B cell (primary cell): ENCODE data around the gene FBLL1. TPM values are rescaled to one million over a fixed set of nuclear protein-coding genes. Genes with fewer than 3 reads are reported as not detected.
A peak's percentile ranks its signal among the peaks of the same experiment; 100 is the strongest.

Experiments
- ATAC-seq: fragments of 200-7000 bp; cut with Tn5 transposase; one replicate; pipeline ENCODE4 v1.10.0; 2021; ENCODE audit warnings: low read depth, mild to moderate bottlenecking, moderate number of reproducible peaks, moderate library complexity
- CTCF ChIA-PET: fragments of 350-600 bp; sonication (Branson Sonifier 250); formaldehyde crosslinking; loops from one replicate; lab custom pipeline; 2021; ENCODE audit warnings: antibody characterized with exemption, inconsistent platforms; lab: Charles Lee
- POLR2A ChIA-PET: fragments of 350-600 bp; sonication (Branson Sonifier 250); formaldehyde crosslinking; loops from one replicate; lab custom pipeline; 2021; ENCODE audit warnings: antibody characterized with exemption; lab: Charles Lee
- DNase-seq: peaks from one replicate; pipeline ENCODE4 v3.0.0; 2013
- H2AFZ ChIP-seq: 2 replicates; pipeline ENCODE4 v1.6.1; 2012; ENCODE audit warnings: mild to moderate bottlenecking, low read depth, low read length; ENCODE audit not compliant: insufficient read depth, poor library complexity, severe bottlenecking
- H3K27ac ChIP-seq, 2 donors: 1 replicate in 1 of 2; 2 replicates in 1 of 2; pipeline ENCODE4 v1.5.1; 2012 to 2013; ENCODE audit warnings: low read length in 2 of 2, mild to moderate bottlenecking in 2 of 2, moderate library complexity in 1 of 2
- H3K27me3 ChIP-seq, 4 experiments: fragments of 200-600 bp in 1 of 4; sonication (generic) in 1 of 4; replicated peaks in 1 of 4; 1 replicate in 2 of 4; 2 replicates in 2 of 4; pipeline versions ENCODE4 v1.6.1 to v1.7.0; 2013 to 2016; ENCODE audit warnings: low read length in 3 of 4, mild to moderate bottlenecking in 2 of 4, mixed read lengths in 1 of 4, moderate library complexity in 1 of 4; ENCODE audit not compliant: insufficient read depth in 4 of 4, control insufficient read depth in 3 of 4; ENCODE audit errors: control extremely low read depth in 1 of 4
- H3K36me3 ChIP-seq, 2 experiments: replicated peaks in 1 of 2; 1 replicate in 1 of 2; 2 replicates in 1 of 2; pipeline versions ENCODE4 v1.6.1 to v1.7.1; 2013; ENCODE audit warnings: low read length in 1 of 2; ENCODE audit not compliant: insufficient read depth in 2 of 2, control insufficient read depth in 1 of 2; ENCODE audit errors: control extremely low read depth in 1 of 2, extremely low read depth in 1 of 2
- H3K4me1 ChIP-seq, 2 donors: fragments of 200-600 bp in 1 of 2; sonication (generic) in 1 of 2; 1 replicate in 1 of 2; 2 replicates in 1 of 2; pipeline versions ENCODE4 v1.5.1 to v1.6.1; 2013 to 2017; ENCODE audit warnings: low read length in 2 of 2; ENCODE audit not compliant: control insufficient read depth in 2 of 2, insufficient read depth in 2 of 2
- H3K4me2 ChIP-seq: replicated peaks from 2 replicates; pipeline ENCODE3; 2012; ENCODE audit warnings: mild to moderate bottlenecking, low read depth, low read length; ENCODE audit not compliant: poor library complexity, severe bottlenecking
- H3K4me3 ChIP-seq, 5 experiments: fragments of 200-600 bp in 1 of 5; sonication (generic) in 1 of 5; 1 replicate in 3 of 5; 2 replicates in 2 of 5; pipeline versions ENCODE4 v1.5.1 to v1.7.0; 2011 to 2016; ENCODE audit warnings: low read length in 4 of 5, mild to moderate bottlenecking in 4 of 5, low read depth in 2 of 5, control low read depth in 1 of 5, moderate library complexity in 1 of 5; ENCODE audit not compliant: insufficient read depth in 1 of 5; ENCODE audit errors: control extremely low read depth in 1 of 5, extremely low read depth in 1 of 5
- H3K79me2 ChIP-seq: fragments of 200-600 bp; sonication (generic); one replicate; pipeline ENCODE4 v1.6.0; 2016; ENCODE audit warnings: low read length; ENCODE audit not compliant: control insufficient read depth, insufficient read depth
- H3K9ac ChIP-seq: fragments of 200-600 bp; sonication (generic); 2 replicates; pipeline ENCODE4 v1.6.1; 2017; ENCODE audit warnings: mild to moderate bottlenecking, low read length, moderate library complexity
- H3K9me3 ChIP-seq, 3 donors: one replicate each; pipeline versions ENCODE4 v1.6.1 to v1.7.1; 2013; ENCODE audit warnings: low read length in 2 of 3; ENCODE audit not compliant: control insufficient read depth in 2 of 3, insufficient read depth in 1 of 3; ENCODE audit errors: control extremely low read depth in 1 of 3
- H4K20me1 ChIP-seq: 2 replicates; pipeline ENCODE4 v1.6.0; 2012; ENCODE audit warnings: mild to moderate bottlenecking, low read length; ENCODE audit not compliant: insufficient read depth, control insufficient read depth, poor library complexity, severe bottlenecking
- H3K27ac Mint-ChIP-seq: one replicate; pipeline ENCODE4 v1.8.0; 2021; ENCODE audit warnings: mixed read lengths
- H3K27me3 Mint-ChIP-seq: one replicate; pipeline ENCODE4 v1.8.0; 2021; ENCODE audit warnings: mixed read lengths
- H3K4me1 Mint-ChIP-seq: one replicate; pipeline ENCODE4 v1.8.0; 2021; ENCODE audit warnings: mixed read lengths
- H3K4me3 Mint-ChIP-seq: one replicate; pipeline ENCODE4 v1.8.0; 2021; ENCODE audit warnings: mixed read lengths
- H3K9me3 Mint-ChIP-seq: one replicate; pipeline ENCODE4 v1.8.0; 2022; ENCODE audit warnings: mixed read lengths; ENCODE audit not compliant: insufficient read depth
- CTCF ChIP-seq: fragments of 200-600 bp; IDR thresholded peaks from one replicate; pipeline ENCODE4 v1.8.0; 2022; ENCODE audit warnings: antibody characterized with exemption, mild to moderate bottlenecking
- EZH2 ChIP-seq: IDR thresholded peaks from 2 replicates; pipeline ENCODE4 v1.6.1; 2012; ENCODE audit warnings: borderline replicate concordance, low read depth, mild to moderate bottlenecking, moderate library complexity, low read length; ENCODE audit not compliant: insufficient read depth, poor library complexity, severe bottlenecking
- WGBS: methylation state at CpG from one replicate; pipeline ENCODE4 v1.1.5; 2013; ENCODE audit warnings: missing lambda C conversion rate; ENCODE audit not compliant: insufficient coverage; 5-methylcytosine and 5-hydroxymethylcytosine counted together
- intact Hi-C: fragments of 100-400 bp; cut with micrococcal nuclease; formaldehyde crosslinking; loops from one replicate; pipeline ENCODE4 v1.10.0; 2022
- polyA plus RNA-seq: library from polyadenylated mRNA; depleted of rRNA; stranded (reverse); fragments of >200 nt; gene quantifications from 2 replicates; pipeline ENCODE4 v1.2.3, GENCODE V29; 2012
- total RNA-seq, 2 donors: library from RNA; stranded (reverse); fragments of 120-200 nt in 1 of 2; gene quantifications; 1 replicate in 1 of 2; 2 replicates in 1 of 2; pipeline versions ENCODE4 v1.2.3 to v1.2.4, GENCODE V29; 2013 to 2022

Gene FBLL1
- total and polyA plus RNA-seq, 2 donors (not counting 1 experiment from before 2014, with no cell fraction given) = not detected

- 29% methylated on average over 1 of the region's 4 CpGs for WGBS
- H3K4me3 ChIP-seq = no peak overlapping the region
- H3K27me3 ChIP-seq = peaks cover 0 to 6% (median 0%) of the 10 kb centered on the region in 4 experiments
- H3K4me1 ChIP-seq = peaks cover 5 to 7% of the 10 kb centered on the region in 2 donors
- no peak overlapping the region for H3K27ac ChIP-seq
- POLR2A ChIA-PET = no interaction called here
- Mint-ChIP-seq H3K4me1 (peaks cover 22% of the 10 kb centered on the region), H3K27ac (no peak overlapping the region), H3K27me3 (peaks cover 5% of the 10 kb centered on the region), H3K4me3 (peak overlapping the region; percentile 33), H3K9me3 (no peaks in the 10 kb centered on the region)
- DNase-seq (peak; percentile 23), ATAC-seq (peak; percentile 16)
- H4K20me1 ChIP-seq = no peaks in the 10 kb centered on the region
- H2AFZ ChIP-seq = peak overlapping the region; percentile 16
- H3K9me3 ChIP-seq = no peaks in the 10 kb centered on the region
- H3K9ac ChIP-seq = no peak overlapping the region
- peaks cover 7% of the 10 kb centered on the region for H3K79me2 ChIP-seq
- intact Hi-C loops = no loop called here
- no peak overlapping the region for H3K4me2 ChIP-seq
- H3K36me3 ChIP-seq = no peaks in the 10 kb centered on the region
- TF ChIP-seq CTCF = no peak
- no peak for TF ChIP-seq EZH2
- CTCF ChIA-PET = interaction anchor here (1.5 kb wide), 1 partner anchor 212 kb away, joined by 3 read pairs; no protein-coding TSS in a partner anchor
Measured at GRCh38 chr5:168481330-168481788, 47.7 kb upstream of the FBLL1 start.

GRCh38 chr5:168482361-168482760, 46.7 kb upstream of the FBLL1 start:
- peaks cover 31% of the 10 kb centered on the region for H3K4me1 Mint-ChIP-seq
- no peak overlapping the region for H3K27ac Mint-ChIP-seq

More at GRCh38 chr5:168482361-168482760, 46.7 kb upstream of the FBLL1 start:
- Mint-ChIP-seq H3K27me3 (peaks cover 5% of the 10 kb centered on the region), H3K4me3 (no peak overlapping the region), H3K9me3 (no peaks in the 10 kb centered on the region)
- ChIA-PET CTCF (interaction anchor here (1.5 kb wide), 1 partner anchor 213 kb away, joined by 3 read pairs; no protein-coding TSS in a partner anchor), POLR2A (no interaction called here)
- H2AFZ ChIP-seq = no peak overlapping the region
- intact Hi-C loops = no loop called here
- DNase-seq (no peak), ATAC-seq (no peak)
- 86% methylated on average over 2 of the region's 5 CpGs for WGBS
- H3K36me3 ChIP-seq = no peaks in the 10 kb centered on the region
- H3K9me3 ChIP-seq = peaks cover 0 to 3% (median 0%) of the 10 kb centered on the region in 3 donors
- H3K9ac ChIP-seq = no peak overlapping the region
- no peak for TF ChIP-seq CTCF
- no peak for TF ChIP-seq EZH2
- peaks cover 7% of the 10 kb centered on the region for H3K79me2 ChIP-seq
- peaks cover 7 to 12% of the 10 kb centered on the region in 2 donors for H3K4me1 ChIP-seq
- no peak overlapping the region for H3K4me2 ChIP-seq
- no peaks in the 10 kb centered on the region for H4K20me1 ChIP-seq
- H3K27ac ChIP-seq = no peak overlapping the region
- H3K27me3 ChIP-seq = peaks cover 0 to 6% (median 0%) of the 10 kb centered on the region in 4 experiments
- no peak overlapping the region for H3K4me3 ChIP-seq
